Measurements from ENCODE around the gene PDCL2.
A peak's percentile ranks its signal among the peaks of the same experiment; 100 is the strongest.

PDCL2 gene

GRCh38 chr4:55592014-55592413 lies at the start of gene PDCL2:
Gene PDCL2, minus strand, starts transcription at chr4:55592245. Its CDS starts 136 bp downstream, at chr4:55592109.
- Histone ChIP-seq H3K4me1 (ENCODE audit: low read length) (no peaks in the 10 kb centered on the region), H3K27me3 (ENCODE audit: low read depth, low read length) (no peaks in the 10 kb centered on the region), H4K20me1 (ENCODE audit: insufficient read depth, low read length) (no peaks in the 10 kb centered on the region), H3K4me3 (ENCODE audit: low read length) (no peak within 1 kb of the TSS), H3K79me2 (ENCODE audit: low read length) (no peaks in the 10 kb centered on the region), H3K9me3 (ENCODE audit: insufficient read depth, low read length) (no peaks in the 10 kb centered on the region), H3K9ac (ENCODE audit: low read length) (no peak within 1 kb of the TSS), H3K27ac (ENCODE audit: low read length) (no peak within 1 kb of the TSS), H3K36me3 (replicated peaks; ENCODE audit: low read depth, low read length) (no peaks in the 10 kb centered on the region), H3K4me2 (ENCODE audit: low read length) (no peak within 1 kb of the TSS), H2AFZ (ENCODE audit: low read depth, low read length) (no peak within 1 kb of the TSS)
- no peak for TF ChIP-seq CTCF (IDR thresholded peaks at IDR 0.05; ENCODE audit: low read depth, low read length)
- TF ChIP-seq EZH2phosphoT487 (IDR thresholded peaks at IDR 0.05; ENCODE audit: low read depth): no peak

GRCh38 chr4:55637272-55637820 lies 45.3 kb upstream of the PDCL2 start:
- Histone ChIP-seq H3K4me3 (ENCODE audit: low read length) (peak overlapping the region; percentile 2; the same call in 1 of the 2 replicates), H3K4me1 (ENCODE audit: low read length) (peaks cover 32% of the 10 kb centered on the region), H3K36me3 (replicated peaks; ENCODE audit: low read depth, low read length) (no peaks in the 10 kb centered on the region), H3K27me3 (ENCODE audit: low read depth, low read length) (peaks cover 31% of the 10 kb centered on the region), H3K27ac (ENCODE audit: low read length) (no peak overlapping the region), H3K4me2 (ENCODE audit: low read length) (peak overlapping the region; percentile 72), H3K79me2 (ENCODE audit: low read length) (no peaks in the 10 kb centered on the region), H4K20me1 (ENCODE audit: insufficient read depth, low read length) (no peaks in the 10 kb centered on the region), H2AFZ (ENCODE audit: low read depth, low read length) (no peak overlapping the region; the same call in 1 of the 2 replicates), H3K9ac (ENCODE audit: low read length) (no peak overlapping the region), H3K9me3 (ENCODE audit: insufficient read depth, low read length) (no peaks in the 10 kb centered on the region)
- TF ChIP-seq EZH2phosphoT487 (IDR thresholded peaks at IDR 0.05; ENCODE audit: low read depth): no peak
- TF ChIP-seq CTCF (IDR thresholded peaks at IDR 0.05; ENCODE audit: low read depth, low read length): no peak

GRCh38 chr4:55636656-55636999 lies 44.6 kb upstream of the PDCL2 start:
- peak overlapping the region; percentile 59; the same call in 1 of the 2 replicates for H2AFZ ChIP-seq (ENCODE audit: low read depth, low read length)
- no peak for TF ChIP-seq EZH2phosphoT487 (IDR thresholded peaks at IDR 0.05; ENCODE audit: low read depth)
- TF ChIP-seq CTCF (IDR thresholded peaks at IDR 0.05; ENCODE audit: low read depth, low read length): no peak
- peak overlapping the region; percentile 72 for H3K4me2 ChIP-seq (ENCODE audit: low read length)
- H3K36me3 ChIP-seq (replicated peaks; ENCODE audit: low read depth, low read length): no peaks in the 10 kb centered on the region
- H3K4me3 ChIP-seq (ENCODE audit: low read length): peak overlapping the region; percentile 74
- no peaks in the 10 kb centered on the region for H3K9me3 ChIP-seq (ENCODE audit: insufficient read depth, low read length)
- H4K20me1 ChIP-seq (ENCODE audit: insufficient read depth, low read length): no peaks in the 10 kb centered on the region
- peak overlapping the region; percentile 45 for H3K9ac ChIP-seq (ENCODE audit: low read length)
- H3K79me2 ChIP-seq (ENCODE audit: low read length): no peaks in the 10 kb centered on the region
- H3K4me1 ChIP-seq (ENCODE audit: low read length): peaks cover 32% of the 10 kb centered on the region
- H3K27ac ChIP-seq (ENCODE audit: low read length): no peak overlapping the region
- peaks cover 31% of the 10 kb centered on the region for H3K27me3 ChIP-seq (ENCODE audit: low read depth, low read length)

- H2AFZ ChIP-seq (ENCODE audit: low read depth, low read length): peak within 1 kb of the TSS; percentile 59; the same call in 1 of the 2 replicates
These were observed 44.0 kb upstream of the PDCL2 start, which contains the start of gene NMU for GRCh38 chr4:55635741-55636655. Gene NMU, minus strand, starts transcription at chr4:55636298. Its CDS starts 106 bp downstream, at chr4:55636192.

More at GRCh38 chr4:55635741-55636655, 44.0 kb upstream of the PDCL2 start, which contains the start of gene NMU:
- Histone ChIP-seq H3K27ac (ENCODE audit: low read length) (no peak within 1 kb of the TSS), H3K9me3 (ENCODE audit: insufficient read depth, low read length) (no peaks in the 10 kb centered on the region), H3K9ac (ENCODE audit: low read length) (peak within 1 kb of the TSS; percentile 45), H3K79me2 (ENCODE audit: low read length) (no peaks in the 10 kb centered on the region), H4K20me1 (ENCODE audit: insufficient read depth, low read length) (no peaks in the 10 kb centered on the region), H3K27me3 (ENCODE audit: low read depth, low read length) (peaks cover 31% of the 10 kb centered on the region), H3K4me1 (ENCODE audit: low read length) (peaks cover 32% of the 10 kb centered on the region), H3K36me3 (replicated peaks; ENCODE audit: low read depth, low read length) (no peaks in the 10 kb centered on the region), H3K4me2 (ENCODE audit: low read length) (peak within 1 kb of the TSS; percentile 72), H3K4me3 (ENCODE audit: low read length) (peak within 1 kb of the TSS; percentile 74)
- TF ChIP-seq EZH2phosphoT487 (IDR thresholded peaks at IDR 0.05; ENCODE audit: low read depth) (no peak), CTCF (IDR thresholded peaks at IDR 0.05; ENCODE audit: low read depth, low read length) (peak; percentile 27)
